UCSD-AML1 (cell line): Measurements from ENCODE around the gene CASZ1.

Experiments
- DNase-seq: peaks from one replicate; lab custom pipeline; 2025; ENCODE audit not compliant: unreplicated experiment; lab: John Stamatoyannopoulos, UW

The CASZ1 gene

GRCh38 chr1:10659218-10659617 is 137.2 kb downstream of the CASZ1 start:
- no peak for DNase-seq

GRCh38 chr1:10658396-10659066 is 137.9 kb downstream of the CASZ1 start:
- no peak for DNase-seq

GRCh38 chr1:10657088-10657847 is 139.2 kb downstream of the CASZ1 start:
- DNase-seq = no peak

- DNase-seq = no peak
Observed at GRCh38 chr1:10656431-10656830, 140.0 kb downstream of the CASZ1 start.

GRCh38 chr1:10655002-10655401 is 141.4 kb downstream of the CASZ1 start:
- DNase-seq = no peak

GRCh38 chr1:10653370-10654125 is 142.9 kb downstream of the CASZ1 start:
- DNase-seq = no peak

GRCh38 chr1:10652626-10653025 is 143.8 kb downstream of the CASZ1 start:
- no peak for DNase-seq

GRCh38 chr1:10651793-10652192 is 144.7 kb downstream of the CASZ1 start:
- DNase-seq = no peak

GRCh38 chr1:10651389-10651766 is 145.1 kb downstream of the CASZ1 start:
- no peak for DNase-seq

GRCh38 chr1:10650556-10651388 is 145.7 kb downstream of the CASZ1 start:
- no peak for DNase-seq

GRCh38 chr1:10649517-10650201 is 146.8 kb downstream of the CASZ1 start:
- DNase-seq = no peak

- no peak for DNase-seq
Observed at GRCh38 chr1:10648689-10649516, 147.5 kb downstream of the CASZ1 start.

- DNase-seq = no peak
Observed at GRCh38 chr1:10647414-10648170, 148.9 kb downstream of the CASZ1 start.

- peak; percentile 32 for DNase-seq
Observed at GRCh38 chr1:10646347-10646861, 150.0 kb downstream of the CASZ1 start.

- no peak for DNase-seq
Observed at GRCh38 chr1:10644307-10645128, 151.9 kb downstream of the CASZ1 start.

GRCh38 chr1:10643607-10644306 is 152.7 kb downstream of the CASZ1 start:
- DNase-seq = no peak

- no peak for DNase-seq
Observed at GRCh38 chr1:10642403-10643080, 153.9 kb downstream of the CASZ1 start.
